Measurements from ENCODE around the gene FAM240A.
A peak's percentile ranks its signal among the peaks of the same experiment; 100 is the strongest.
"Not testable (repeated sequence)": the region's sequence is repeated elsewhere in the genome, so short reads cannot be mapped to it uniquely, and the experiment has no call there.

FAM240A gene

GRCh38 chr3:46612324-46612723, at the start of gene FAM240A:
FAM240A (plus strand) TSS chr3:46612525; CDS start chr3:46612684, 159 bp downstream.
- no peak for DNase-seq

- no peak for DNase-seq
Measured at GRCh38 chr3:46564190-46565021, 47.9 kb upstream of the FAM240A start.

- no peak for DNase-seq
Measured at GRCh38 chr3:46565077-46565476, 47.2 kb upstream of the FAM240A start.

GRCh38 chr3:46565607-46566039, 46.7 kb upstream of the FAM240A start:
- peak; percentile 37 for DNase-seq

- peak; percentile 34 for DNase-seq
Measured at GRCh38 chr3:46566040-46566641, 46.2 kb upstream of the FAM240A start, which contains the start of gene LRRC2. LRRC2 (minus strand) TSS chr3:46566302; CDS start chr3:46551591, 14,711 bp downstream.

GRCh38 chr3:46571684-46572083, 40.6 kb upstream of the FAM240A start:
- no peak for DNase-seq

- no peak for DNase-seq
Measured at GRCh38 chr3:46573701-46574100, 38.6 kb upstream of the FAM240A start.

GRCh38 chr3:46574243-46574646, 38.1 kb upstream of the FAM240A start:
- no peak for DNase-seq

GRCh38 chr3:46574881-46575576, 37.3 kb upstream of the FAM240A start:
- DNase-seq, result no peak

- DNase-seq, result no peak
Measured at GRCh38 chr3:46575577-46576222, 36.6 kb upstream of the FAM240A start.

GRCh38 chr3:46576386-46576785, 35.9 kb upstream of the FAM240A start:
- no peak for DNase-seq

GRCh38 chr3:46576879-46577278, 35.4 kb upstream of the FAM240A start:
- no peak for DNase-seq

GRCh38 chr3:46577580-46578249, 34.6 kb upstream of the FAM240A start:
- DNase-seq, result not testable (repeated sequence)

GRCh38 chr3:46578973-46579755, 33.2 kb upstream of the FAM240A start:
- DNase-seq, result no peak

- DNase-seq, result no peak
Measured at GRCh38 chr3:46579756-46580286, 32.5 kb upstream of the FAM240A start.

- no peak for DNase-seq
Measured at GRCh38 chr3:46580675-46581074, 31.6 kb upstream of the FAM240A start.

- DNase-seq, result no peak
Measured at GRCh38 chr3:46584598-46585467, 27.5 kb upstream of the FAM240A start.

GRCh38 chr3:46585799-46586693, 26.3 kb upstream of the FAM240A start:
- no peak for DNase-seq

- DNase-seq, result no peak
Measured at GRCh38 chr3:46586738-46587246, 25.5 kb upstream of the FAM240A start.

All from 8988T (cell line).